Smooth muscle cell of the umbilical artery (primary cell): ENCODE data around the gene TAF12. TPM values are rescaled to one million over a fixed set of nuclear protein-coding genes. Genes with fewer than 3 reads are reported as not detected.

Source experiments
- total RNA-seq: library from RNA; depleted of rRNA; stranded (reverse); fragments of >200 nt; gene quantifications from 2 replicates; pipeline ENCODE4 v1.2.3, GENCODE V29; 2014

Gene TAF12, protein sequence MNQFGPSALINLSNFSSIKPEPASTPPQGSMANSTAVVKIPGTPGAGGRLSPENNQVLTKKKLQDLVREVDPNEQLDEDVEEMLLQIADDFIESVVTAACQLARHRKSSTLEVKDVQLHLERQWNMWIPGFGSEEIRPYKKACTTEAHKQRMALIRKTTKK
- total RNA-seq = 33.6 and 55.8 TPM in 2 replicates

DNA sequence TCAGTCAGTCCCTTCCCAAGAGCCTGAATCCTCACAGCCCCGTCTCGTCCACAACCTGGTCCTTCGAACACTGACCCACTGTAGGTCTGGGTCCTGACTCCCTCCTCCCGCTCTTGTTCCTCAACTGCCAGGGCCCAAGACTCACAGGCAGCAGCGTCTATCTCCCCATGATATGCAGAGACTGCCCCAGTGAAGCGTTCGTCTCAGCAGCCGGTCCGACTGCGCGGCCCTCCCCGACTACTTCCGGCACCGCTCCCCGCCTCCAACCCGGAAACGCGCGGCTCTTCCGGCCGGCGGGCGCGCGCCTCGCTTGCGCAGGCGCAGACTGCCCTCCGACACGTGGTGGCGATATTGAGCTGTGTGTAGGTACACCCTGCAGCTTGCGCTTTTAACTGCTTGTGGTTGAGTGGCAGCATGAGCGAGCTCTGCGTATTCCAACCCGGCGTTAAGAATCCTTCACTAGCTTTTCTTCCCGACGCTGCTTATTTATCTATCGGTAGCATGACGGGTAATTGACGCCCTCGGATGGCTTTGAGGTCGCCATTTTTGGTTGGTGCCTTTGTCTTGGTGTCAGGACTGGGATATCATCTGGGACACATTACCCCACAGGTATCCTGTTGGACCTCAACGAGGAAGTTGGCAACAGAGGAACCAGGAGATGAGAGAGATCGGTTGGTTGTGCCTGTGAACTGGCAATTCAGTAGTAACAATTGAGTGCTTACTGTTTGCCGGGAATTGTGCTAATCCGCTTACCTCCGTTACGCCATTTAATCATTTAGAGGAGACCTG is at the start of gene TAF12:
Gene TAF12, minus strand, starts transcription at position 221 of the 789 bp plus-strand sequence. CDS start 20,986 bp downstream, outside the sequence.

DNA sequence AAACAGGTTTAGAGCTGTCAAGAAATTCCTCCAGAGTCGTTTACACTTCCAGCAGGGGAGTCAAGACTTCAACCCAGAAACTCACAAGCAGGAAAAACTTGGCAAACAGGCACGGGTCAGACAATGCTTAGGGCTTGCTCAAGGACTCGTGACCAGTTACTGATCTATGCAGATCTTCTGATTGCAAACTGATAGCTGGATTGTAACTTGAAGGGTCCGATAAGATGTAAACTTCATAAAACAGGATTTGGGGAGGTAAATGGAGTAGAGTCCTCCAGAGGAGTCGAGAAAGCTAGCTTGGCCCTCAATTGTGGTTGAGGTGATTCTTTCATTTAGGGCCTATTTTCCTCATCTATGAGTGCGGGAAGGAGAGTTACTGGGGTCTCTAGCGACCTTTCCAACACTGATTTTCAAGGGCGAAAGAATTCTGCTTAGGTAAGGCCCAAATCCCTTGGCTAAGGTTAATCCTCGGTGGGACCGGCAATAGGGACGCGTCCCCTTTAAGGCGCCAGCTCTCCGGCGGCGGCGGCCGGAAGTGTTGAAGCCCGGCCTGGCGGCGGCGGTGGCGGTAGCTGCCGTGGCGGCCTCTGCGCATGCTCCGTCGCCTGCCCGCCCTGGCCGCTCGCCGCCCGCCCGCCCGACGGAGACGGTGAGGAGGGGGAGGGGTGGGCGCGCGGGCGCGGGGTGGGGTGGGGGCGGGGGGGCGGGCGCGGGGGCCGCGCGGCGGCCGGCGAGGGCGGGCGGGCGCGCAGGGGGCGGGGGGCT is 25.5 kb upstream of the TAF12 start, which contains the start of gene GMEB1:
Gene GMEB1, plus strand, starts transcription at position 594 of the 765 bp plus-strand sequence. CDS start 14,829 bp downstream, outside the sequence.

DNA sequence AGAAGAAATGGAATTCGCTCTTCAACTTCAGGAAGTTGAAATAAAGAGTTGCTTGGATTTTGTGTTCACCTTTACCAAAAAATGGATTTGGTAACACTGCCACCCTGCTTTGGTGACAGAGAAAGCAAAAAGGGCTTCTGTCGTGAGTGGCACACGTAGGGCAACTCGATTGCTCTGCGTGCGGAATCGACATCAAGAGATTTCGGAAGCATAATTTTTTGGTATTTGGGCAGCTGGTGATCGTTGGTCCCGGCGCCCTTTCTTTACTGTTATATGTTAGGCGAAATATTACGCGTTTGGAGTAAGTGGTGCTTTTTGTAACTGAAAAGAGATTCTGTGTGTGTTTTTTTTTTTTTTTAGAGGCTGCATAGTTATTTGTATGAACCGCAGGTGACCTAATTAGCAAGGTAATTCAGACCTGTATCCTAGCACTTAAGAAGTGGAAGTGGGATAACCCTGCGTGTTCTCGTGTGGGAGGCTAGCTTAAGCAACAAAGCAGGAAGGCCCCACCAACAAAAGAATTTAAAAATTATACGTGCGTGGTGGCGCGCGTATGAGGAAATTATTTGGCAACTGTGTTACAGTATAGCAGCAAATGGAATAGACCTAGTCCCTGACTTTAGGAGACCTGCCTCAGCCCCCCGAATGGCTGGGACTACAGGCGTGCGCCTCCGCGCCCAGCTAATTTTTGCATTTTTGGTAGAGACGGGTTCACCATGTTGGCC is 5.8 kb upstream of the TAF12 start, which contains the start of gene RNU11:
Gene RNU11, plus strand, starts transcription at position 127 of the 725 bp plus-strand sequence.

DNA sequence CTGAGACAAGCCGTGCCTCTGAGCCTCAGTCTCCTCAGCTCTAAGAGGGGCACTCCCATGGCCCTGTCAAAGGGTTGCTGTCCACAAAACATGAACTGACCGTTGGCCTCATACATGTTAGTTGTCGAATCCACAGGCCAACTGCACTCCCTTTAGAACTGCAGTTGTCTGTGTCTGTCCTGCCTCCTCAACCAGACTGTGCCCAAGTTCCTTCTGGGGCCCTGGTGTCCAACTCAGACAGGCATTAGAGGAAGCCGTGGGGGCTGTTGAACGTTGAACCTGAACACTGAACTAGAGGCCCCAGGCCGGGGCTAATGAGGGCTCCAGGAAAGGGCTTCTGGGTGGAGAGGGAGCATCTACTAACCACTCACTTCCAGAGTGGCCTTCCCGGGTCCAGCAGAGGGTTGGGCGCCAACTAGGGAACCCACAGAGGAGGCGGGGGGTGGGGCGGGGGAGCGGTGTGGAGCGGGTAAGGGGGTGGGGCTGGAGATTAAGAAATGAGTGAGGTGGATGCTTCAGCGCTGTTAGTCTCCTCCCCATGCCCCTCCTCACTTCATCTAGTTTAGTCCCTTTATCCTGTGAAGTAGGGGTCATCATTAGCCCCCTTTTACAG is 51.1 kb downstream of the TAF12 start, which contains the start of gene RAB42:
Gene RAB42, plus strand, starts transcription at position 558 of the 613 bp plus-strand sequence. CDS start 247 bp downstream, outside the sequence.

Other genes starting within 250 kb of the TAF12 start
- gene RCC1, start 137.0 kb downstream of the TAF12 start, total RNA-seq = 27.3 and 51.6 TPM in 2 replicates
- gene TRNAU1AP, start 90.0 kb downstream of the TAF12 start, total RNA-seq = 17.0 and 24.3 TPM in 2 replicates
- gene RAB42, start 50.8 kb downstream of the TAF12 start, total RNA-seq = 1.8 and 4.5 TPM in 2 replicates
- not detected in 2 replicates for gene RNU11, start 5.5 kb upstream of the TAF12 start, total RNA-seq
- 8.3 and 12.3 TPM in 2 replicates for gene GMEB1, start 25.7 kb upstream of the TAF12 start, total RNA-seq
- gene YTHDF2, start 93.9 kb upstream of the TAF12 start, total RNA-seq = 43.9 and 63.6 TPM in 2 replicates
- not detected in 2 replicates for gene OPRD1, start 169.1 kb upstream of the TAF12 start, total RNA-seq